ENCODE results near the gene HOXA13.

HOXA13 gene

GRCh38 chr7:27156916-27157701 lies 42.8 kb downstream of the HOXA13 start:
- DNase-seq = peak; percentile 40
- in situ Hi-C loops (cut with MboI; ENCODE audit: low pct_unique_long_range_greater_than_20kb, low sequenced_read_pairs) = loop anchor here (10.0 to 25.0 kb wide), 2 partner anchors 302 to 1295 kb away; no protein-coding TSS in a partner anchor

GRCh38 chr7:27156508-27156898 lies 43.4 kb downstream of the HOXA13 start, which contains the start of gene HOXA7:
TSS of gene HOXA7 (minus strand) at chr7:27156675. CDS start at chr7:27156545, 130 bp downstream.
- in situ Hi-C loops (cut with MboI; ENCODE audit: low pct_unique_long_range_greater_than_20kb, low sequenced_read_pairs) = loop anchor here (10.0 to 25.0 kb wide), 2 partner anchors 302 to 1294 kb away; no protein-coding TSS in a partner anchor
- DNase-seq = peak; percentile 76

DNA sequence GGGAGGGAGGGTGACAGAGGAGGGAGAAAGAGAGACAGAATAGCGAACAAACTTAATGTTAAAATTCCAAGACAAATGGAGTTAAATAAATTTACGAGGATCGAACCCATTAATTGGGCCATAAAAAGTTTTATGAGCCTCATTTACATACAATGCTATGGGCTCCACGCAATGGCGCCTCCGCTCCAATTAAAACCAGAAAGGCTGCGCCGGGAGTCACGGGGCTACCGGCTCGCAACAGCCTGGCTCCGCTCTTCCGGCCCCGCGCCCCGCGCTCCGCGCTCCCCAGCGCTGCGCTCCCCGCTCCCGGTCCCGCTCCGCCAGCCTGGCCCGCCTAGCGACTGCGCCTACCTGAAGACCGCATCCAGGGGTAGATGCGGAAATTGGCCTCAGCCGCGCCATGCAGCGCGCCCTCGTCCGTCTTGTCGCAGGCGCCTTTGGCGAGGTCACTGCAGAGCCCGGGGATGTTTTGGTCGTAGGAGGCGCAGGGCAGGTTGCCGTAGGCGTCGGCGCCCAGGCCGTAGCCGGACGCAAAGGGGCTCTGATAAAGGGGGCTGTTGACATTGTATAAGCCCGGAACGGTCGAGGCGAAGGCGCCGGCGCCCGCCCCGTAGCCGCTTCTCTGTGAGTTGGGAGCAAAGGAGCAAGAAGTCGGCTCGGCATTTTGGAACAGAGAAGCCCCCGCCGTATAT lies 43.9 kb downstream of the HOXA13 start:
- in situ Hi-C loops (cut with MboI; ENCODE audit: low pct_unique_long_range_greater_than_20kb, low sequenced_read_pairs) = loop anchor here (10.0 to 25.0 kb wide), 2 partner anchors 301 to 1294 kb away; no protein-coding TSS in a partner anchor
- DNase-seq = peak; percentile 74

DNA sequence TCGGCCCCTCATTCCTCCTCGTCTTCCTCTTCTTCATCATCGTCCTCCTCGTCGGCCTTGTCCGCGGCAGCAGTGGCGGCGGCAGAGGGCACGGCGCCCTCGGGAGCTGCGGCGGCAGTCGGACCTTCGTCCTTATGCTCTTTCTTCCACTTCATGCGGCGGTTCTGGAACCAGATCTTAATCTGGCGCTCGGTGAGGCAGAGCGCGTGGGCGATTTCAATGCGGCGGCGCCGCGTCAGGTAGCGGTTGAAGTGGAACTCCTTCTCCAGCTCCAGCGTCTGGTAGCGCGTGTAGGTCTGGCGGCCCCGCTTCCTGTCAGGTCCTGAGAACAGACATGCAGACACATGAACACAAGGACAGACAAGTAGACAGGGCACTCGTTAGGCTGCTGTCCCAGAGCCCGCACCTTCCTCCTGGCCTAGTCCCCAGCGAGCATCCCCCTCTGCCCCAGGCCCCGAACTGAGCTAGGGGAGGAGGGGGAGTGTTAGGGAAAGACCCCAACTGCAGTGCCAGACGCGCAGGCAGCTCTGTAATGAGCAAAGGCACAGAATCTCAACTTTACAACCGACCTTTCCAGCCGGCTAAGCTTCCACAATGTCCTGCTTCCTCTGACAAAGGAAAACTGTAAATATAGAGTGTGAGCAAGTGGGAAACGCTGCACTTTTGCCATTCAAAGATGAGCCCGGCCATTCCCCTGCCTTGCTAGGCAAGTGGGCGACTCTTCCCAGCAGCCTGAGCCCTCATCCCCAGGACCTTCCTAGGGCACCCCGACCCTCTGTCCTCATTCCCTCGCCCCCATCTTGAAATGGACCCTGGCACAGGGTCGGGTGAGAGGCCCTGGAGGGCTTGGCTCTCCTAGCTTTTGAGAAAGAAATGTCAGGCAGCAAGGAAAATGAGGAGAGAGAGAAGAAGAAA lies 44.7 kb downstream of the HOXA13 start:
- DNase-seq = peak; percentile 76
- in situ Hi-C loops (cut with MboI; ENCODE audit: low pct_unique_long_range_greater_than_20kb, low sequenced_read_pairs) = loop anchor here (10.0 to 25.0 kb wide), 2 partner anchors 300 to 1293 kb away; no protein-coding TSS in a partner anchor

DNA sequence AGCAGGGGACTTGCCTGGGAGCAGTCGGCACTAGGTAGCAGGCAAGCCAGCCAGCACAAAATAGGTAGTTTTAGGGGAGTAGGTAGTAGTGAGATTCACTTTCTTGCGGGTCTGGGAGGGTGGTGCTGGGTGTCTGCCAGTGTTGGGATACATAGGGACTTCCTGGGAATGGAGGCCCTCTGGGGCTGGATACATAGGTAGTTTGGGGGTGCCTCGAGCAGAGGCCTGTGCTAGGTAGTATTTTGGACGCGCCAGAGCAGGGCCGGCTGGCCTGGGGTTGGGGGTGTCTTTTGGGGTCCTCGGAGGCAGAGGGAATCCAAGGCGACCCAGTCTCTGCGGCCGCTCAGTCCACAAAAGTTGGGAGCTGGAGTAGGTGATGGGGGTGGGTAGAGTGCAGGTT lies 45.5 kb downstream of the HOXA13 start:
- in situ Hi-C loops (cut with MboI; ENCODE audit: low pct_unique_long_range_greater_than_20kb, low sequenced_read_pairs) = loop anchor here (10.0 to 25.0 kb wide), 2 partner anchors 300 to 1292 kb away; no protein-coding TSS in a partner anchor
- DNase-seq = no peak

DNA sequence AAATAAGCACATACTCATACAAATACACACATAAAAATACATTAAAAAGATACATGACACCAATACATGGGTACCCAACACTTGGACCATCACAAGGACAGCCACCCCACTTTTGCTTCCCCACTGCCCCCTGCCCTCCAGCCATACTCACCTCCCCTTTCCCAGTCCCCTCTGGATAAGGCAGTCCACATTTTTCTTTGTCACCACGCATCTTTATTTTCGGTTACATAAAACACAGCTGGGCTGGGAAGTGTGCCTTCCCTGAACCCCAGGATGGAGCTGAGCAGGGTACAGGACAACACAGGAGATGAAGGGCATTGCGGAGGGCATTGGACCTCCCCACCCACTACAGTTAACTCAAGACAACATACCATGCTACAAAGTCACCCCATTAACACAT lies 46.4 kb downstream of the HOXA13 start:
- in situ Hi-C loops (cut with MboI; ENCODE audit: low pct_unique_long_range_greater_than_20kb, low sequenced_read_pairs) = loop anchor here (10.0 to 25.0 kb wide), 2 partner anchors 299 to 1291 kb away; no protein-coding TSS in a partner anchor
- no peak for DNase-seq

DNA sequence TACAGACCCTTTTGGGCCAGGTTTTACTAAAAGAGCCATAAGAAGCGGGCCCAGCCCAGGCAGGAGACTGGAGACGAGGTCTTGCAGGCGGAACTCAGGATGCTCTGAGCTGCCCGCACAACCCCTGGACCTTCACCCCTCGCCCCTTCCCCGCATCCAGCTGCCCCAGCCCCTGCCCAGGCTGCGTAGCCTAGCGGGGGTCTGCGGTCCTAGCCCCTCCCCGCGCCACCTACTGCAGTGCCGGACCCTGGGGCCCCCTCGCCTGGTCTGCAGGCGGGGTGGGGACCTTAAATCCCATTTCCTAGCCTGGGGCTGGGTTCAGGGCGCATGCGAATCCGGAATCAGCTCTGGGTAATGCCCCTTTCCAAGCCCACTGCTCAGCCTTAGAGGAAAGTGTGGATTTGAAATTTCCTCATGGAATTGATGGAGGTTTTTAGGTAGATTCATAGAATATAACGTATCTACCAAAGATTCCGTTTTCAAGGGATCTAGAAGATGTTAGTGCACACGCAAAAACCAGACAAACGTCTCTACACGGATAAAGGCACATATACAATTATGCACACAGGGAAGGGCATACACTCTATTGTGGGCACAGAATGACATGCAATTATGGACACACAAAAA lies 47.0 kb downstream of the HOXA13 start:
- in situ Hi-C loops (cut with MboI; ENCODE audit: low pct_unique_long_range_greater_than_20kb, low sequenced_read_pairs) = loop anchor here (10.0 to 25.0 kb wide), 2 partner anchors 298 to 1291 kb away; no protein-coding TSS in a partner anchor
- no peak for DNase-seq

- in situ Hi-C loops (cut with MboI; ENCODE audit: low pct_unique_long_range_greater_than_20kb, low sequenced_read_pairs) = loop anchor here (10.0 to 25.0 kb wide), 2 partner anchors 297 to 1290 kb away; no protein-coding TSS in a partner anchor
Observed at GRCh38 chr7:27151931-27152815, 47.7 kb downstream of the HOXA13 start, which contains the start of gene HOXA3. TSS of gene HOXA3 (minus strand) at chr7:27152583. CDS start at chr7:27110640, 41,943 bp downstream.

DNA sequence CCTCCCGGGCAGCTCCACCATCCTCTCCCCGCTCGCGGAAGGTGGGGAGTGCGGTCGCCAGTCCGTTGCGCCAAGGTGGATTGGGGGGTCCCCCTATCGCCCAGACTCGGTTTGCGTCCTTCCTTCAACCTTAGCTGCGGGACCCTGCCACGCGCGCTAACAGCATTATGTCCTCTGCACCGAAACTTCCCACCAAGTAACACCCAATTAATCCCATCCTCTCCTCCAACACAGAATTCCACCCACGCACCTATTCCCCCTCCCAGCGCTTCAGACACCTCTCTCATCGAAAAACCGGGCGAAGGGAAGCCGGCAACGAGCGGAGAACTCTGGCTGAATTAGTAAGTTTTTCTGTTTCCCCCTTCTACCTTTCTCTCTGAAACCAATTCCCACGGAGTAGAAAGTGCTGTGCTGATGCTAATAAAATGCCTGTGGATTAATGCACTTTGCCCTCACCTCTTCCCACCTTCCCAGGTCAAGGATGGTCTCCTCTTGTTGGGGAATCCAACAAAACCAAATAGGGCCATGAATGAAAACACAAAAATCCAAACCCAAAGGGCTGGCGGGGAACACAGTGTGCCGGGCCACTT lies 48.5 kb downstream of the HOXA13 start:
- DNase-seq = no peak
- in situ Hi-C loops (cut with MboI; ENCODE audit: low pct_unique_long_range_greater_than_20kb, low sequenced_read_pairs) = loop anchor here (10.0 to 25.0 kb wide), 2 partner anchors 297 to 1289 kb away; no protein-coding TSS in a partner anchor

More at GRCh38 chr7:27151931-27152815, 47.7 kb downstream of the HOXA13 start, which contains the start of gene HOXA3:
- DNase-seq = peak; percentile 52

GRCh38 chr7:27150568-27151340 lies 49.1 kb downstream of the HOXA13 start:
- peak; percentile 92 for DNase-seq
- in situ Hi-C loops (cut with MboI; ENCODE audit: low pct_unique_long_range_greater_than_20kb, low sequenced_read_pairs) = loop anchor here (10.0 to 25.0 kb wide), 2 partner anchors 296 to 1288 kb away; no protein-coding TSS in a partner anchor

DNA sequence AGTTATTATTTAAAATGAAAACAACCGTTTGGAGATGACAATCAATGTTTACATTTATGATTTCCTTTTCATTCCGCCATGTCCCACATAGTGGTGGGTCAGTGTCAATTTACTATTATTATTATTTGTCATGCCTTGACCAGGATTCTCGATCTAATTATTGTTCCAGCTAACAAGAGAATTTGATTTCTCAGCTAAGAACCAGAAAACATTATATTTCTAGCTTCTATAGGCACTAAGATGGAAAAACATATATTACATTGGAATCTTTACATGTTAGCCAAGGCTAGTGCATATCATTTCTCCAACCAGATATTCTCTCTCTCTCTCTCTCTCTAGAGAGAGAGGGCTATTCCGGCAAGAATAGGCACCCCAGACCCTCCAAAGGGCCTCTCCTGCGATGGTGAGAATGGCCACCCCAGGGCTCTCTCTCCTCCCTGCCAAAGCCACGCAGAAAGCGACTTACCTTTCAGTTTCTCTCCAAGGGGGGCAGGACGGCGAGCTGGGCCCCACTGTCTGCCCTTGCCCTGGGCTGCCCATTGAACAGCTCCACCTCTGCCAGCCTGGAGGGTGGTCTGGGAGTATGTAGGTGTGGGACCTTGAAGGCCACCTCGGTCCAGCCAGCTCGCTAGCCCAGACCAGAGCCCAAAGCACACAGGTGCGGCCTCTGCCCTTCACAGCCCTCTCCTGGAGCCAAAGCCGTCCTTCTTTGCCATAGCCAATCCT lies 49.9 kb downstream of the HOXA13 start:
- in situ Hi-C loops (cut with MboI; ENCODE audit: low pct_unique_long_range_greater_than_20kb, low sequenced_read_pairs) = loop anchor here (10.0 to 25.0 kb wide), 2 partner anchors 295 to 1288 kb away; no protein-coding TSS in a partner anchor

DNA sequence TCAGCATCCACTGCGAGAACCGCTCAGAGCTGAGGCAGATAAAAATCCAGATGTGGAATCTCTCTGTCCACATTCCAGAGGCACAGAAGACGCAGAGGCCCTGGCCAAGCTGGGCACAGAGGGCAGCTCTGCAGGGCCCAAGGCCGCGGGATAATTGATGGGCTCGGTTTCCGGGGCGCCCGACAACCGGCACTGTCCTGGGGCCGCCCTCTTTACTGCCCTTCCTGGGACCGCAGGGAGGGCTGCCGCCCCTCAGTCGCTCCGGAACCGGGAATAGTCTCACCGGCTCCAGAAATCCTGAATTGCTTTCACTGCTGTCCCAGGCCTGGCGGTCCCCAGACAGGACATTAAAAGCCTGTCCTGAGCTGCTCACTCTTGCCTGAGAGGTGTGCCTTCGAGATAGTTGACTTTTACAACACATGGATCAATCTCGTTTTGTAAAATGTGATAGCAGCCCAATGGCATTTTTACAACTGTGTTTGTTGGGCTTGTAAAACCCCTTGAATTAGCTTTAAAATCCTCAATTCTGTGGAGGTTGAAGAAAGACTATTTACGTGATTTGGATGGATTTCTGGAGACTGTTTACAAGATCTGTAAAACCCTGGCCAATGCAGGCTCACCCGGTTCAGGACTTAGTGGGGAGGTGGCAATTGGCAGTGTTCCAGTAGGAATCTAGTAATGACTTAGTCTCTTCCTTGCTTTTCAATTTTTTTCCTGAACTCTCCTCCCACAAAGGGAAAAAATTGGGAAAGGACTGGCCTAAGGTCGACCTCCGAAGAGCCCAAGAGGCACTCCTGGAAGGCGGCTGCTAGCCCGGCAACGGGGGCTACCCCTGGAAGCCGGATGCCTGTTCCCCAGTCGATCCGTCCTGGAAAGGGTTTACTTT lies 50.9 kb downstream of the HOXA13 start:
- in situ Hi-C loops (cut with MboI; ENCODE audit: low pct_unique_long_range_greater_than_20kb, low sequenced_read_pairs) = no loop called here
- peak; percentile 37 for DNase-seq

More for the DNA sequence above, 49.9 kb downstream of the HOXA13 start:
- DNase-seq = no peak

- in situ Hi-C loops (cut with MboI; ENCODE audit: low pct_unique_long_range_greater_than_20kb, low sequenced_read_pairs) = no loop called here
- DNase-seq = peak; percentile 7
Observed at GRCh38 chr7:27148031-27148755, 51.7 kb downstream of the HOXA13 start.
